ENCODE measurements around the gene METTL25B.

METTL25B gene

DNA sequence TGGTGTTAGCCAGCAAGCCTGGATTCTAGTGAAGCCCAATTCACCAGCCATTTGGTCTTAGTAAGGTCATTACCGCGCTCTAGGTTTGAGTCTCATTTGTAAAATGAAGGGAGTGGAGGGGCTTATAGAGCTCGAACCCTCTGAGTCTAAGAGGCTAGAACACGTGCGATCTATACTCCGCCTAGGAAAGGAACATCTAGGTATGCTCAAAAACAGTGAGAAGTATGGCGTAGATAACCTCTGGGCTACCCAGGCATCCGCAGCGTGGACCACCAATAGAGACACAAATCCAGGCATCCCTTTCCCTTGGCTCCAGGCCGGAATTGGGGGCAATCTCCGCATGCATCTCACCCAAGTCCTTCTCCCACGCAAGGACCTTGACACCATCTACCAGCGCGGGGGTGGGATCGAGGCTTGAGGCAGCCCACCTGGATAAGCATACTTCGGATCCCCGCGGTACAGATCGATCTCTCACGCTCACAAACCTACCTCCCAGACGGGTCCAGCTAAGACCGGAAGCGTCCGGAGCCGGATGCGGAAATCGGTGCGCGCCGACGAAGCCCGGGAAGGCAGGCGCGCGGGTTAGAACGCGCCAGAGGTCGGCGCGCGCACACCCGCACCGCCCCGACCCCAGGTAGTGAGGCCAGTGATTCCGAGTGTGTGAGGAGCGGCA is at the start of gene METTL25B:
TSS of gene METTL25B (plus strand) at position 544 of the 673 bp plus-strand sequence. CDS start 636 bp downstream, outside the sequence.
- peak; percentile 72 to 73 for ATAC-seq

DNA sequence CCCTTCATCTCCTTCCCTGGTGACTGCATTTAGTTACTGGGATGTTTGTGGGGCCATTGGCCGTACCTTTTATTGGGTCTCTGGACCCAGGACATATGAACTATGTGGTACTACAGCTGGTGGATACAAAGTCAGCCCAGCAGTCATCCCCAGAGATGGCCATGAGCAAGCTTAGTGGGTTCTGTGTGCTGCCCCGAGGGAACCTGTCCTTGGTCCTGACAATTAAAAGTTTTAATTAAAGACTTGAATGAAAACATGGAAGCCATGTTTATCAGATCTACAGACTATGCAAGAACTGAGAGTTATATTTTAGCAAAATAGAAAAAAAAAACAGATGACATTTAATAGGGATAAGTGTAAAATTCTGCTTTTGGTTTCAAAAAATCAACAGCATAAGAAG is 48.2 kb upstream of the METTL25B start:
- ATAC-seq, result no peak

GRCh38 chr1:156681196-156681960 is 46.9 kb upstream of the METTL25B start:
- ATAC-seq, result no peak

DNA sequence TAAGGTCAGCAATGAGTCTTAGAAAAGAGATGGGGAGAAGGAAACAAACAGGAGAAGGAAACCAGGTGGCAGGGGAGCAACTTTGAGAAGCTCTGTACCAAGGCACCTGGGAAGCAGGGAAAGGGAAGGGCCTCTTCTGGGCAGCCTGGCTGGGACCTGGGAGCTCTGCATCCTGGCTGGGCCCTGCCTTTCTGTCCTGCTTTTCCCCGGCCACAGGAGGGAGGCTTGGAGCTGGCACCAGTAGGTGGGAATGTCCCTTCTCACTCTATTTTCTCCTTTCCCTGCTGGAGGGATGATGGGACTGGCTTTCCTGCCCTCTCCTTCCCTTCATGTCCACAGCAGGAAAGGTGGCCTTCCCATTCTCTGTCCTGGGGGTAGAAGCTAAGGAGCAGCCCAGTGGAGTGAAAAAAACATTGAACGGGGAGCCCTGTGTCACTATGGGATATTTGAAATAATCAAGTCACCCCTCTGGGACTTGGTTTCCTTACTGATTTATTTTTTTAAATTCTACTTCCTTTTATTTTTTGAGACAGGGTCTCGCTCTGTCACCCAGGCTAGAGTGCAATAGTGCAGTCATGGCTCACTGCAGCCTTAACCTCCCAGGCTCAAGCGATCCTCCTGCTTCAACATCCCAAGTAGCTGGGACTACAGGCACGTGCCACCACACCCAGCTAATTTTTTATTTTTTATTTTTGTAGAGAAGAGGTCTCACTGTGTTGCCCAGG is 45.9 kb upstream of the METTL25B start:
- no peak for ATAC-seq

- peak; percentile 48 to 60 for ATAC-seq
Observed at GRCh38 chr1:156684227-156684782, 44.0 kb upstream of the METTL25B start.

DNA sequence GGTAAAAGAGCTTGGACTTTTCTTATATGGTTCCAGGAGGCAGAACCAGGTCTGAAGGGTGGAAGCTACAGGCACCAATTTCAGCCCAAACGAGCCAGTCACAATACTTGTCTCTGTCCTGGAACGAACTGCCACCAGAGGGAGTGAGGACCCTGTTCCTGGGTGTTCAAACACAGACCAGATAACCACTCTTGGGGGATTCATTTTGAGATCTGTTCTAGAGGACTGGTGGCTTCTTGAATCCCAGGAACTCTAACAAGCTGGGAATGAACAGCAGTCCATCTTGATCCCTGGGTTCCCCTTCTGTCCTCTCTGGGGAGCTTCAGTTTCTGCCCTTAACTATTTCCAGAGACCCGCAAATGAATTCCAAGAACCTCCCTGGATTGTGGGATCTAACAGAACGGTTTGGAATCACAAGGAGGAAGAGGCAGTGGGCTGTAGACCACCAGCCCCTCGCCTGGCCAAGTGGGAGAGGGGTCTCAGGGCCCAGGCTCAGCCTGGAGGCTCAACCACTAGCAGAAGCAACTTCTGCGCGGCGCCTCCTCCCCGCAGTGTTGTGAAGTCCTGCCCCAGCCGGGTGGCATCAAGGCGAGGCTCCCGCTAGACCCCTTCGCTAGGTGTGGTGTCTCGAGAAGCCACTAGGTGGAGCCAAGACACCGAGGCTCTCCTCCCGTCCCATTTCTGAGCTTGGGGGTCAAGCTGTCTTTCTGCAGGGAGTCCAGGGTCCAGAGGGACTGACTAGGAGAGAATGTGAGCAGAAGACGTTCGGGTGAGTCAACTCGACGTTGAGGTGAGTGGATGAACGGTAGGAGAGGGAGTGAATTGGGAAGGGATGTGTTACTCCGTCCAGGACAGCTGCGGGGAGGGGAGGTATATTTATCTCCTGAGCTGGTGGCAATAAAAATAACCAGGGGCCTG is 39.0 kb upstream of the METTL25B start:
- ATAC-seq, result peak; percentile 93 to 94

DNA sequence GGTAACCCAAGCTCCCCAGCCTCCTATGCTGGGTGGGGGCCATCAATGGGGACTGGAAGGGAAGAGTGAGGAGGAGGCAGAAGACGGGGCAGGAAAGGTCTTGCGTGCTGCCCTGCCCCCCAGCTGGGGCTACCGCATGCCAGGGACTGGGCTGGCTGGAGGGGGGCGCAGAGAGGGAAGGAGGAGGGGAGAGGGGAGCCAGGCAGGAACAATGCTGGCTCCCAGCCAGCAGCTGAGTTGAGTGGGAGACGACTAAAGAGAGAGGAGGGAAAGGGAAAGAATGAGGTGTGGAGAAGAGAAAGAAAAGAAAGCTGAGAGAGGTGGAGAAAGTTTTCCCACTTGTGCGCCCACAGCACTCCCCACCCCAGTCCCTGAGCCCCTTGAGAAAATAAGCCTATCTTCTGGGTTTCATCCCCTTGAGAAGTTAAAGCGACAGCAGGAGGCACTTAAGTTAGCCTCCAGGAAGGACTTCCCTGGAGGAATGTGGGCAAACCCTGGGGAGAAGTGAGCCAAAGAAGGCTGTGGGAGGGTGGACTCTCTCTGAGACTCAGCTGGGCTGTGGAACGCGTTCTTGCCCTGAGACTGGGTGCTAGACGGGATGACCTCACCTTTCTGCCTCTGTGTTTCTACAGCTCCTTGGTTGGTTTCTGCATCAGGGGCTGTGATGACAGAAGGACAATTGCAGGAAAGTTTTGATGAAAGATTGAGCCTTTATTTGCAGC is 38.2 kb upstream of the METTL25B start:
- ATAC-seq, result no peak

GRCh38 chr1:156690675-156691036 is 37.6 kb upstream of the METTL25B start:
- ATAC-seq, result no peak

DNA sequence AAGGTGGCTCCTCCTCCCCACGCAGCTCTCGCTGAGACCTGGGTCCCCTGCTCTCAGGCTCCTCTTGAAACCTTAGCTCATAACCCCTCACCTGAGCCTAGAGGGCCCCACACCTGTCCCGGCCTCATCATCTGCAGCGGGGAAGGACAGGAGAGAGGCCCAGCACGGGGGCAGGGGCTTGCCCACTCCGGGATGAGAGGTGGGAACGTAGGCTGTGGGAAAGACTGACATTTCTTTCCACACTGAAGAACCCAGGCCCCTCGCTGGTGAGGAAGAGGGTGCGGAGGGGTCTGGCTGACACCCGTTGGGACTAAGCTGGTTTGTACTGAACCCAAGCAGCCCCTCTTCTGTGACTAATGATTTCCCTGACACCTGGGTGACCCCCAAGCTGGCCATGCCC is 37.1 kb upstream of the METTL25B start:
- ATAC-seq, result no peak

- ATAC-seq, result no peak
Observed at GRCh38 chr1:156691665-156692440, 36.4 kb upstream of the METTL25B start.

DNA sequence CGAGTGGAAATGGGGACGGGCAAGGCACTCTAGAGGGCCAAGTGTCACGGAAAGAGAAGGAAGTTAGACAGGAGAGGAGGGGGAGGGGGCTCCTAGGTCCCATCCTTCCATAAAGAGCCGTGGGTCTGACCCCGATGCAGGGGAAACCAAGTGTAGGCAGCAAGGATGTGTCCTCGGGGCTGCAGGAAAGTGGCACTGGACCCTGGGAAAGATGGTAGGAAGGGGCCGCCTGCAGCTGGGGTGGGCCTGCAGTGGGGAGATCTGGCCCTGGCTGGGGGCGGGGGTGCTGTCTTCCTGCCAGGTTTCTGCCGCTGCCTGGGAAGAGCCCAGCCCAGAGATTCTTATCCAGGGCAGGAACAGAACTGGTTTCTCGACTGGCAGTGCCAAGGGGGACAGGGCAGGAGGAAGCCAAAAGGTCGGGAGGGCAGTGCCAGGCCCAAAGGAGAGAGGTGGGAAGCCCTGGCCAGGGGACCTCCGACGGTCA is 35.8 kb upstream of the METTL25B start:
- no peak for ATAC-seq

GRCh38 chr1:156692925-156693847 is 35.1 kb upstream of the METTL25B start:
- ATAC-seq, result no peak

- no peak for ATAC-seq
Observed at GRCh38 chr1:156693848-156694689, 34.2 kb upstream of the METTL25B start.

GRCh38 chr1:156694690-156694962 is 33.6 kb upstream of the METTL25B start:
- no peak for ATAC-seq

DNA sequence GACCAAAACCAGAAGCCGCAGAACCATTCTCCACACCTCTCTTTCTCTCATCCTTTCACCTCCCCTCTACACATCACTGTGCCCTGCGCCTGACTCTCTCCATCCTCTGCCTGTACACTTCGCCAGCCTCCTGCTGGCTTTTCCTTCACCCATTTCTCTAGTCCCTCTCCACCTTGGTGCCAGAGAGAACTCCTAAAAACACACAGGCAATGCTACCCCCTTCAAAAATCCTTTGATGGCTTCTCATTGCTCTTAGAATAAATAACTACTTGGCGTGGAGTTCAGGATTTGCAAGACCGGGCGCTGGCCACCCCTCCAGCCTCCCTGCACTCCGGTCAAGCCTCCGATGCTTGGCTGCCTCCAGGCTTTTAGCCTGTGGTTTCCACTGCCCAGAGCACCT is 31.5 kb upstream of the METTL25B start:
- ATAC-seq, result no peak

GRCh38 chr1:156697481-156697880 is 30.8 kb upstream of the METTL25B start:
- ATAC-seq, result no peak

DNA sequence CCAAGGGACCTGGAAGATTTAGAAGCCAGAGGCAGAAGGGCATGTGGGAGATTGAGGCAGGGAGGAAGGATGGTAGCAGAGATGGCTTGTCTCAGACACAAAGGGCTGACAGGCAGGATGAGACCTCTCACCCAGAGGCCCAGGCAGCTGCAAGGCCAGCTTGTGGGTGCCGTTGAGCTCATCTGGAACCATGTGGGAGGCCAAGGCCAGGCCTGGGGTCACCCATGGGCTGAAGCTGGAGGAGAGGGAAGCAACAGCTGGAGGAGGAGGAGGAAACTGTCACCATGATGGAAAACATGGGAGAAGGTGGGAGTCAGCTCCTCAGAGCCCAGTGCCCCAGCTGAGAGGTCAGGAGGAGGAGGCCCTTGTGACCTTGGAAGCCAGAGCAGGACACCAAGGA is 29.3 kb upstream of the METTL25B start:
- no peak for ATAC-seq

DNA sequence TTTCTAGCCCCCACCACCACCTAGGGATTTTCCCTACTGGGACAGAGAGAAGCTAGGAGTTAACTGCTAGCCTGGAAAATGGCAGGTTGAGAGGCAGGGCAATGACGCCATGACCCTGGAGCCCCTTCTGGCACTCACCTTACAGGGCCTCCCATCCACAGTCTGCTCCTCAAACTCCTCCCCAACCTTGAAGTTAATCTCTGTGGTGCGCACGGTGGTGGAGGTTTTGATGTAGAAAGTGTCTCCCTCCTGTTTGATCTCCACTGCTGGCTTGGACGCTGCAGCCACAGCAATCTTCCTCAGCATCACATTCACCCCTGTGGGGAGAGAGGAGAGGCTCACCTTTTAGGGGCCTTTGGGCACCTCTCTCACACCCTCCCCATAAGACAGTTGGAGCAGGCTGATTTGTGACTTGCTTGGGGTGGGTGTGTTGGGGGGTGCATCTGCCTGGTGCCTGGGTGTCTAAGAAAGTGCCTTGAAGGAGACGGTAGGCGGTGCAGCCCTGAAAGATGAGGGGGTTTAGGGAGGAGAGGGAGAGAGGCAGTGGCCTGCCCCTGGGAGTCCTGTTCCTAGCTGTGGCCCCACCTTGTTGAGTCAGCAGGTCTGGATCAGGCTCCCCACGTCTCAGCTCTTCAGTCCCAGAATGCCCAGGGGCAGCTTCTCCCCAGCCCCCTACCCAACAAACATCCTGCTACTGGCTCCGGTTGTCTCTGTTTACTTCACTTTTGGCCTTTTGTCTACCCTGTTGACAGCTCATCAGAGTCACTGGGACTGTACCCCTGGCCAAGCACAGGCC is 27.3 kb upstream of the METTL25B start:
- ATAC-seq, result no peak
